Endothelial cell of umbilical vein (primary cell): ENCODE measurements around the gene PLEKHF1. TPM values are rescaled to one million over a fixed set of nuclear protein-coding genes. Genes with fewer than 3 reads are reported as not detected.

Experiments used
- BruUV-seq: library from RNA; stranded (reverse); fragments of 400-500 nt; replicated peaks from 2 replicates; lab custom pipeline; 2021; lab: Mats Ljungman, UMichigan
- CTCF ChIA-PET: fragments of 300-600, 350-600 bp; sonication (Branson Sonifier 250); formaldehyde crosslinking; loops from one replicate; lab custom pipeline; 2021; ENCODE audit warnings: antibody characterized with exemption, inconsistent platforms; lab: Charles Lee
- POLR2A ChIA-PET: fragments of 300-600, 350-600 bp; sonication (Branson Sonifier 250); formaldehyde crosslinking; loops from one replicate; lab custom pipeline; 2021; ENCODE audit warnings: antibody characterized with exemption, inconsistent platforms; lab: Charles Lee
- DNase-seq: peaks from one replicate; pipeline ENCODE4 v3.0.0-alpha.2; 2011; ENCODE audit warnings: low read depth, low spot score
- FAIRE-seq: peaks from 2 replicates; lab custom pipeline; 2011; peaks lifted over from hg19 to GRCh38; lab: Jason Lieb, UNC
- H2AFZ ChIP-seq: 2 replicates; pipeline ENCODE4 v1.6.0; 2012; ENCODE audit warnings: low read depth, low read length, control low read depth, inconsistent platforms
- H3K27ac ChIP-seq: 2 replicates; pipeline ENCODE4 v1.5.1; 2011; ENCODE audit warnings: low read depth, mild to moderate bottlenecking, control low read depth, low read length, moderate library complexity; ENCODE audit not compliant: insufficient read depth
- H3K27me3 ChIP-seq, 2 experiments: 2 replicates each; pipeline versions ENCODE4 v1.6.0 to v1.6.1; 2011; ENCODE audit warnings: low read length in 2 of 2, mixed read lengths in 1 of 2; ENCODE audit not compliant: control insufficient read depth in 2 of 2, insufficient read depth in 2 of 2
- H3K36me3 ChIP-seq, 2 experiments: 2 replicates in 1 of 2; 3 replicates in 1 of 2; pipeline ENCODE4 v1.5.1; 2011; ENCODE audit warnings: low read length in 2 of 2, mild to moderate bottlenecking in 1 of 2, moderate library complexity in 1 of 2; ENCODE audit not compliant: control insufficient read depth in 2 of 2, insufficient read depth in 2 of 2; ENCODE audit errors: extremely low read depth in 1 of 2
- H3K4me1 ChIP-seq: 3 replicates; pipeline ENCODE4 v1.5.1; 2011; ENCODE audit warnings: mild to moderate bottlenecking, low read length; ENCODE audit not compliant: control insufficient read depth, insufficient read depth; ENCODE audit errors: extremely low read depth
- H3K4me2 ChIP-seq: 2 replicates; pipeline ENCODE4 v1.6.1; 2011; ENCODE audit warnings: low read length, control low read depth, mixed read lengths; ENCODE audit not compliant: insufficient read depth
- H3K4me3 ChIP-seq, 3 experiments: fragments of 200-600 bp in 1 of 3; sonication (generic), shearing (Covaris generic) in 1 of 3; replicated peaks in 1 of 3; 2 replicates each; pipeline ENCODE4 v1.5.1; 2011 to 2016; ENCODE audit warnings: control low read depth in 3 of 3, low read length in 3 of 3, mild to moderate bottlenecking in 2 of 3, inconsistent platforms in 1 of 3, low read depth in 1 of 3, moderate library complexity in 1 of 3; ENCODE audit not compliant: insufficient read depth in 1 of 3
- H3K79me2 ChIP-seq: 2 replicates; pipeline ENCODE4 v1.6.0; 2012; ENCODE audit warnings: low read length, inconsistent platforms; ENCODE audit not compliant: control insufficient read depth, insufficient read depth
- H3K9ac ChIP-seq: replicated peaks from 2 replicates; pipeline ENCODE3; 2011; ENCODE audit warnings: low read length, control low read depth; ENCODE audit not compliant: insufficient read depth; ENCODE audit errors: extremely low read depth
- H3K9me1 ChIP-seq: replicated peaks from 3 replicates; pipeline ENCODE4 v1.6.0; 2011; ENCODE audit warnings: mild to moderate bottlenecking, low read length; ENCODE audit not compliant: control insufficient read depth, insufficient read depth; ENCODE audit errors: extremely low read depth
- H3K9me3 ChIP-seq: replicated peaks from 2 replicates; pipeline ENCODE4 v1.5.1; 2012; ENCODE audit warnings: low read length, inconsistent platforms; ENCODE audit not compliant: control insufficient read depth, insufficient read depth
- H4K20me1 ChIP-seq: replicated peaks from 2 replicates; pipeline ENCODE3; 2011; ENCODE audit warnings: mild to moderate bottlenecking, low read length; ENCODE audit not compliant: control insufficient read depth, insufficient read depth; ENCODE audit errors: extremely low read depth
- FOS ChIP-seq: IDR thresholded peaks from 2 replicates; pipeline ENCODE4 v1.6.1; 2011; ENCODE audit warnings: mild to moderate bottlenecking, low read length, moderate library complexity, borderline replicate concordance; ENCODE audit not compliant: insufficient read depth
- GATA2 ChIP-seq: IDR thresholded peaks from 2 replicates; pipeline ENCODE4 v1.7.0; 2011; ENCODE audit warnings: low read depth, mild to moderate bottlenecking, moderate library complexity, mixed read lengths, low read length; ENCODE audit not compliant: insufficient read length, insufficient read depth
- JUN ChIP-seq: IDR thresholded peaks from 2 replicates; pipeline ENCODE4 v1.6.1; 2011; ENCODE audit warnings: borderline replicate concordance, low read depth; ENCODE audit not compliant: insufficient read length, insufficient read depth
- MYC ChIP-seq: IDR thresholded peaks from one replicate; pipeline ENCODE4 v1.6.1; 2011; ENCODE audit warnings: mild to moderate bottlenecking, low read depth, low read length
- POLR2A ChIP-seq: IDR thresholded peaks from 2 replicates; pipeline ENCODE4 v1.6.1; 2012; ENCODE audit warnings: low read depth, mild to moderate bottlenecking, control low read depth, low read length
- POLR2AphosphoS5 ChIP-seq: IDR thresholded peaks from 2 replicates; pipeline ENCODE4 v1.6.1; 2012; ENCODE audit warnings: low read depth, mild to moderate bottlenecking, control low read depth, low read length, moderate library complexity; ENCODE audit not compliant: insufficient read depth
- dilution Hi-C: fragments of 300-500 bp; cut with MboI; formaldehyde crosslinking; loops from one replicate; pipeline ENCODE4 v1.15.0; 2019; ENCODE audit warnings: low sequenced_read_pairs; ENCODE audit not compliant: extremely low pct_ligation_motif_present
- intact Hi-C: fragments of 100-400 bp; cut with micrococcal nuclease; formaldehyde crosslinking; loops from one replicate; pipeline ENCODE4 v1.10.0; 2022
- polyA plus RNA-seq, 4 experiments: library from polyadenylated mRNA; depleted of rRNA in 3 of 4; stranded (reverse) in 3 of 4; unstranded in 1 of 4; fragments of >200 nt; gene quantifications; 2 replicates each; pipeline versions ENCODE4 v1.2.1 to v1.2.3, GENCODE V29; 2011 to 2012; ENCODE audit warnings: missing spikeins in 1 of 4
- total RNA-seq: library from RNA; stranded (reverse); gene quantifications from 2 replicates; pipeline ENCODE4 v1.2.3, GENCODE V29; 2021
- TF ChIP-seq, protein P1 (sequence below), 2 donors: IDR thresholded peaks; 1 replicate in 1 of 2; 2 replicates in 1 of 2; pipeline ENCODE4 v1.5.1; 2011; ENCODE audit warnings: low read length in 2 of 2, mild to moderate bottlenecking in 2 of 2, moderate library complexity in 2 of 2, control low read depth in 1 of 2, inconsistent platforms in 1 of 2, low read depth in 1 of 2; ENCODE audit not compliant: insufficient read depth in 1 of 2; ENCODE audit errors: extremely low read depth in 1 of 2
- TF ChIP-seq, protein P2 (sequence below): IDR thresholded peaks from 2 replicates; pipeline ENCODE4 v1.6.1; 2011; ENCODE audit not compliant: insufficient read depth, insufficient read length

The PLEKHF1 gene
- total and polyA plus RNA-seq, 2 donors (not counting 3 experiments of a cell fraction or from before 2014, with no cell fraction given): 5.5 TPM

DNA sequence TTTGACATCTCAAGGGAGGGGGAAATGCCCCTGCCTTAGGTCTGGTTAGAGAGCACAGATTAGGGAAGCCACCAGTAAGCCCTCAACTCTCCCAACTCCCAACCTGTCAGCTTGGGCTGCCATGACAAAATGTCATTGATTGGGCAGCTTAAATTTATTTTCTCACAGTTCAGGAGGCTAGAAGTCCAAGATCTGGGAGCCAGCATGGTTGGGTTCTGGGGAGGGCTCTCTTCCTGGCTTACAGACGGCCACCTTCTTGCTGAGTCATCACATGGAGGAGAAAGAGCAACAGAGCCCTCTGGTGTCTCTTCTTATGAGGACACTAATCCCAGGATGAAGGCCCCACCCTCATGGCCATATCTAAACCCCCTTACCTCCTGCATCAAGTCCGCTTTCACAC, 25.6 kb downstream of the PLEKHF1 start:
- no peak overlapping the region for H3K4me3 ChIP-seq
- H4K20me1 ChIP-seq: no peaks in the 10 kb centered on the region
- H3K9me3 ChIP-seq: no peaks in the 10 kb centered on the region
- CTCF ChIA-PET: interaction anchor here (0.7 to 4.4 kb wide), 3 partner anchors 24 to 80 kb away, joined by 3 to 39 read pairs (median 12); partner anchors contain the start of gene C19orf12
- no peaks in the 10 kb centered on the region for H3K4me1 ChIP-seq
- FAIRE-seq: peak; percentile 80
- no peaks in the 10 kb centered on the region for H3K36me3 ChIP-seq
- H3K27ac ChIP-seq: no peak overlapping the region
- H3K9ac ChIP-seq: no peak overlapping the region
- no peak overlapping the region for H3K4me2 ChIP-seq
- BruUV-seq: no TSS peak
- POLR2A ChIA-PET: interaction anchor here (0.7 kb wide), 1 partner anchor 51 kb away, joined by 4 read pairs; no protein-coding TSS in a partner anchor
- intact Hi-C loops: loop anchor here (1.0 kb wide), 1 partner anchor 81 kb away; no protein-coding TSS in a partner anchor
- TF ChIP-seq, protein P1, sequence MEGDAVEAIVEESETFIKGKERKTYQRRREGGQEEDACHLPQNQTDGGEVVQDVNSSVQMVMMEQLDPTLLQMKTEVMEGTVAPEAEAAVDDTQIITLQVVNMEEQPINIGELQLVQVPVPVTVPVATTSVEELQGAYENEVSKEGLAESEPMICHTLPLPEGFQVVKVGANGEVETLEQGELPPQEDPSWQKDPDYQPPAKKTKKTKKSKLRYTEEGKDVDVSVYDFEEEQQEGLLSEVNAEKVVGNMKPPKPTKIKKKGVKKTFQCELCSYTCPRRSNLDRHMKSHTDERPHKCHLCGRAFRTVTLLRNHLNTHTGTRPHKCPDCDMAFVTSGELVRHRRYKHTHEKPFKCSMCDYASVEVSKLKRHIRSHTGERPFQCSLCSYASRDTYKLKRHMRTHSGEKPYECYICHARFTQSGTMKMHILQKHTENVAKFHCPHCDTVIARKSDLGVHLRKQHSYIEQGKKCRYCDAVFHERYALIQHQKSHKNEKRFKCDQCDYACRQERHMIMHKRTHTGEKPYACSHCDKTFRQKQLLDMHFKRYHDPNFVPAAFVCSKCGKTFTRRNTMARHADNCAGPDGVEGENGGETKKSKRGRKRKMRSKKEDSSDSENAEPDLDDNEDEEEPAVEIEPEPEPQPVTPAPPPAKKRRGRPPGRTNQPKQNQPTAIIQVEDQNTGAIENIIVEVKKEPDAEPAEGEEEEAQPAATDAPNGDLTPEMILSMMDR (IDR thresholded peaks at IDR 0.05; ENCODE audit: extremely low read depth in 1 of 2, insufficient read depth in 1 of 2, low read depth in 1 of 2, low read length in 2 of 2): peak; percentile 8 to 24
- TF ChIP-seq FOS (peak; percentile 8), MYC (no peak)
- DNase-seq: peak; percentile 16
- dilution Hi-C loops: no loop called here
- H3K27me3 ChIP-seq: no peaks in the 10 kb centered on the region
- H2AFZ ChIP-seq: no peak overlapping the region
- H3K9me1 ChIP-seq: no peaks in the 10 kb centered on the region
- H3K79me2 ChIP-seq: no peaks in the 10 kb centered on the region

DNA sequence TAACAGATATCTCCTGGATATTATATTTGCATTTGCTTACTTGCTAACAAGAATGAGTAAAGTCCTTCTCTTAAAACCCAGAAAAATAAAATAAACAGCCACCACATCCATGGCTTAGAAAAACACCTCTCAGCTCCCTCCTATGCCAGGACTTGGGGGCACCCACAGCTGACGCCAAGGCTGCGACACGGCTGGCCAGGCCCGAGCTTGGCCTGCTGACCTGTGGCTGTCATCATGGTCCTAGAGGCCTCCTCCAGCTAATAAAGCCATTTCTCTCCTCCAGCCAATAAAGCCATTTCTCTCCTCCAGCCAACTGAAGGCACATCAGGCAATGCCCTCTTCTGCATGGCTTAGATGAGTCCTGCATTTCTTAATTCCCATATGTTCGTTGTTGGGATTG, 28.9 kb downstream of the PLEKHF1 start:
- Histone ChIP-seq H3K4me2 (no peak overlapping the region), H3K4me1 (no peaks in the 10 kb centered on the region), H3K36me3 (no peaks in the 10 kb centered on the region), H4K20me1 (no peaks in the 10 kb centered on the region), H3K79me2 (no peaks in the 10 kb centered on the region), H2AFZ (no peak overlapping the region), H3K4me3 (no peak overlapping the region), H3K27me3 (no peaks in the 10 kb centered on the region), H3K9me1 (no peaks in the 10 kb centered on the region), H3K9me3 (no peaks in the 10 kb centered on the region), H3K9ac (no peak overlapping the region), H3K27ac (no peak overlapping the region)
- ChIA-PET POLR2A (no interaction called here), CTCF (interaction anchor here (0.5 to 4.4 kb wide), 7 partner anchors 21 to 88 kb away, joined by 3 to 39 read pairs (median 5); partner anchors contain the start of genes C19orf12, PLEKHF1 and POP4)
- TF ChIP-seq FOS: no peak
- TF ChIP-seq, protein P1 (IDR thresholded peaks at IDR 0.05; ENCODE audit: extremely low read depth in 1 of 2, insufficient read depth in 1 of 2, low read depth in 1 of 2, low read length in 2 of 2): no peak
- TF ChIP-seq, protein P2, sequence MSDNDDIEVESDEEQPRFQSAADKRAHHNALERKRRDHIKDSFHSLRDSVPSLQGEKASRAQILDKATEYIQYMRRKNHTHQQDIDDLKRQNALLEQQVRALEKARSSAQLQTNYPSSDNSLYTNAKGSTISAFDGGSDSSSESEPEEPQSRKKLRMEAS: no peak
- no peak for TF ChIP-seq GATA2
- no peak for TF ChIP-seq JUN
- no peak for TF ChIP-seq POLR2A
- no peak for TF ChIP-seq POLR2AphosphoS5
- no peak for DNase-seq
- dilution Hi-C loops: no loop called here
- intact Hi-C loops: loop anchor here (1.0 to 2.0 kb wide), 2 partner anchors 22 to 27 kb away; no protein-coding TSS in a partner anchor
- no TSS peak for BruUV-seq
- FAIRE-seq: no peak
